HT1080 (cell line): ENCODE measurements around the gene GINS1. TPM values are rescaled to one million over a fixed set of nuclear protein-coding genes. Genes with fewer than 3 reads are reported as not detected.

ENCODE experiments used
- DNase-seq: peaks from one replicate; pipeline ENCODE4 v3.0.0-alpha.2; 2015; ENCODE audit warnings: low read depth
- total RNA-seq: library from RNA; depleted of rRNA; stranded (reverse); fragments of >200 nt; shearing (Covaris generic); gene quantifications from 2 replicates; pipeline ENCODE4 v1.2.3, GENCODE V29; 2014

The GINS1 gene
- total RNA-seq, 1 experiment from 2014 or later: 36.1 TPM

- DNase-seq: peak; percentile 58
Observed at GRCh38 chr20:25453035-25453810, 45.8 kb downstream of the GINS1 start.

- DNase-seq: no peak
Observed at GRCh38 chr20:25454153-25454900, 46.9 kb downstream of the GINS1 start.

- DNase-seq: no peak
Observed at GRCh38 chr20:25457886-25458680, 50.6 kb downstream of the GINS1 start.

GRCh38 chr20:25459111-25459830 lies 51.8 kb downstream of the GINS1 start:
- no peak for DNase-seq

GRCh38 chr20:25459916-25460535 lies 52.6 kb downstream of the GINS1 start:
- no peak for DNase-seq

GRCh38 chr20:25460566-25461280 lies 53.2 kb downstream of the GINS1 start:
- no peak for DNase-seq

- DNase-seq: no peak
Observed at GRCh38 chr20:25461281-25461650, 53.8 kb downstream of the GINS1 start.

- DNase-seq: no peak
Observed at GRCh38 chr20:25461786-25462545, 54.5 kb downstream of the GINS1 start.

- no peak for DNase-seq
Observed at GRCh38 chr20:25464501-25465242, 57.2 kb downstream of the GINS1 start.

GRCh38 chr20:25465243-25466135 lies 58.0 kb downstream of the GINS1 start:
- DNase-seq: no peak

GRCh38 chr20:25466846-25467245 lies 59.4 kb downstream of the GINS1 start:
- DNase-seq: no peak

- DNase-seq: no peak
Observed at GRCh38 chr20:25467441-25467840, 60.0 kb downstream of the GINS1 start.

GRCh38 chr20:25468126-25469075 lies 60.9 kb downstream of the GINS1 start:
- DNase-seq: no peak

- no peak for DNase-seq
Observed at GRCh38 chr20:25469558-25469957, 62.1 kb downstream of the GINS1 start.

GRCh38 chr20:25470045-25470444 lies 62.6 kb downstream of the GINS1 start:
- peak; percentile 48 for DNase-seq

- DNase-seq: no peak
Observed at GRCh38 chr20:25471020-25471419, 63.5 kb downstream of the GINS1 start.
